ENCODE data around the gene VDAC1.
"Not testable (repeated sequence)": the region's sequence is repeated elsewhere in the genome, so short reads cannot be mapped to it uniquely, and the experiment has no call there.

- not testable (repeated sequence) for TF ChIP-seq CTCF (IDR thresholded peaks at IDR 0.05); EZH2 (IDR thresholded peaks at IDR 0.05; ENCODE audit: borderline replicate concordance, insufficient read depth, low read depth, low read length, poor library complexity, severe bottlenecking)
These were observed 25.7 kb upstream of the VDAC1 start for GRCh38 chr5:134030303-134030964.
